ENCODE data around the gene NEU4.

The NEU4 gene

DNA sequence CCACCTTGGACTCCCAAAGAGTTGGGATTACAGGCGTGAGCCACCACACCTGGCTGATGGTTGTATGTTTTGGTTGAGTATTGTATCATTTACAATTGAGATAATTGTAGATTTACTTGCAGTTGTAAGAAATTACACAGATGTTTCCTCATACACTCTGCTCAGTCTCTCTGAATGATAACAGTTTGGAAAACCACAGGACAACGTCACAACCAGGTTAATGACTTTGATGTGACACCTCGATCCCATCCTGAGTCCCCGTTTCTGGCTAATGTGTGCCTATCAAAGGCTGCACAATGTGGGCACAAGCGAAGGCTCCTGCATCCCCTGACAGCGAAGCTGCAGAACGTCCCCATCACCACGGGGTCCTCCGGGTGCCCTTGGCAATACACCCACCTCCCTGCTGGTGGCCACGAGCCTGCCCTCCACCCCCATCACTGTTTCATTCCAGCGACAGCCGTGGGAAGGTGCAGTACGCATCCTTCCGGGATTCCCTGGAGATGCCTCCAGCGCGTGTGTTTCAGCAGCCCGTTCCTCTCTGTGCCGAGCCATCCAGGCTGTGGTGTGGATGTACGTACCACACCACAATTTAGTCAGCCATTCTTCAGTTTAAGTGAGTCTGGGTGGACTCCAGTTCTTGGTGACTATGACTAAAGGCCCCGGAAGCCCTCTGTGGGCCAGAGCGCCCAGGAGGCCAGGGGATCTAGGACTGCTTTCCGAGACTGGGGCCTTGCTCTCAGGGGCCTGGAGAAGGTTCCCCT is 54.0 kb downstream of the NEU4 start:
- H3K9me2 ChIP-seq (ENCODE audit: low read depth, low read length): no peaks in the 10 kb centered on the region
- peaks cover 16% of the 10 kb centered on the region for H3K4me1 ChIP-seq (ENCODE audit: insufficient read depth, low read length, severe bottlenecking)
- H4K20me1 ChIP-seq (ENCODE audit: insufficient read depth, low read length): no peaks in the 10 kb centered on the region
- H3K36me3 ChIP-seq (ENCODE audit: insufficient read depth, low read length): no peaks in the 10 kb centered on the region
- TF ChIP-seq EZH2 (IDR thresholded peaks at IDR 0.05; ENCODE audit: borderline replicate concordance, low read length): no peak
- TF ChIP-seq, protein P1, sequence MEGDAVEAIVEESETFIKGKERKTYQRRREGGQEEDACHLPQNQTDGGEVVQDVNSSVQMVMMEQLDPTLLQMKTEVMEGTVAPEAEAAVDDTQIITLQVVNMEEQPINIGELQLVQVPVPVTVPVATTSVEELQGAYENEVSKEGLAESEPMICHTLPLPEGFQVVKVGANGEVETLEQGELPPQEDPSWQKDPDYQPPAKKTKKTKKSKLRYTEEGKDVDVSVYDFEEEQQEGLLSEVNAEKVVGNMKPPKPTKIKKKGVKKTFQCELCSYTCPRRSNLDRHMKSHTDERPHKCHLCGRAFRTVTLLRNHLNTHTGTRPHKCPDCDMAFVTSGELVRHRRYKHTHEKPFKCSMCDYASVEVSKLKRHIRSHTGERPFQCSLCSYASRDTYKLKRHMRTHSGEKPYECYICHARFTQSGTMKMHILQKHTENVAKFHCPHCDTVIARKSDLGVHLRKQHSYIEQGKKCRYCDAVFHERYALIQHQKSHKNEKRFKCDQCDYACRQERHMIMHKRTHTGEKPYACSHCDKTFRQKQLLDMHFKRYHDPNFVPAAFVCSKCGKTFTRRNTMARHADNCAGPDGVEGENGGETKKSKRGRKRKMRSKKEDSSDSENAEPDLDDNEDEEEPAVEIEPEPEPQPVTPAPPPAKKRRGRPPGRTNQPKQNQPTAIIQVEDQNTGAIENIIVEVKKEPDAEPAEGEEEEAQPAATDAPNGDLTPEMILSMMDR (IDR thresholded peaks at IDR 0.05; ENCODE audit: low read length): no peak
- H3K9ac ChIP-seq (ENCODE audit: low read length): no peak overlapping the region
- H3K27me3 ChIP-seq (ENCODE audit: insufficient read depth, low read length): peaks cover 4% of the 10 kb centered on the region
- no peak overlapping the region for H3K4me3 ChIP-seq (ENCODE audit: low read depth, low read length, poor library complexity, severe bottlenecking)
- H3K79me2 ChIP-seq (ENCODE audit: insufficient read depth, low read length): no peaks in the 10 kb centered on the region
- no peak overlapping the region for H3K4me2 ChIP-seq (ENCODE audit: low read length)
- H2AFZ ChIP-seq (ENCODE audit: low read length): no peak overlapping the region
- no peaks in the 10 kb centered on the region for H3F3A ChIP-seq (ENCODE audit: insufficient read depth, low read length)
- H3K9me3 ChIP-seq (ENCODE audit: low read length): no peaks in the 10 kb centered on the region
- no peak overlapping the region for H3K27ac ChIP-seq (ENCODE audit: low read depth, low read length, poor library complexity, severe bottlenecking)

DNA sequence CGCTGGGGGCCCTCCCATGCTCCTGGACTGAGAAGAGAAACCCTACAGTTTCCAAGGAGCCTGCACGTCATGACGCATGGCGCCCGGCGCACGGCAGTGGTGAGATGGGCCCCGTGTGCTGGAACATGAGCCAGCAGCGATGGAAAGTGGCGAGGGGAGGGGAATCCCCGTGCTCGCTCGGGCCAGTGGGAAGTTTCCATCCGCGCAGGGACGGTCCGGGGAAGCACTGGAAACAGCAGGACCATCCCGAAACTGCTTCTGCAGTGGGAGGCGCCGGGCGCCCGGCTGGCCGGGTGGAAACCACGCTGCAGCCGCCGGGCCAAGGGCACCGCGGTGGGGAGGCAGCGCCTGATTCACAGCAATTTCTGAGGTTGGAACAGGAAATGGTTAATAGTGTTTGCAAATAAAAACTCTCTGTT is 54.6 kb downstream of the NEU4 start:
- Histone ChIP-seq H3K9me3 (ENCODE audit: low read length) (no peaks in the 10 kb centered on the region), H3K4me1 (ENCODE audit: insufficient read depth, low read length, severe bottlenecking) (peaks cover 16% of the 10 kb centered on the region), H4K20me1 (ENCODE audit: insufficient read depth, low read length) (no peaks in the 10 kb centered on the region), H2AFZ (ENCODE audit: low read length) (no peak overlapping the region), H3K27me3 (ENCODE audit: insufficient read depth, low read length) (peaks cover 4% of the 10 kb centered on the region), H3K4me2 (ENCODE audit: low read length) (no peak overlapping the region), H3K9me2 (ENCODE audit: low read depth, low read length) (no peaks in the 10 kb centered on the region), H3K27ac (ENCODE audit: low read depth, low read length, poor library complexity, severe bottlenecking) (no peak overlapping the region), H3K4me3 (ENCODE audit: low read depth, low read length, poor library complexity, severe bottlenecking) (no peak overlapping the region), H3K79me2 (ENCODE audit: insufficient read depth, low read length) (no peaks in the 10 kb centered on the region), H3F3A (ENCODE audit: insufficient read depth, low read length) (no peaks in the 10 kb centered on the region), H3K36me3 (ENCODE audit: insufficient read depth, low read length) (no peaks in the 10 kb centered on the region), H3K9ac (ENCODE audit: low read length) (no peak overlapping the region)
- TF ChIP-seq, protein P1 (IDR thresholded peaks at IDR 0.05; ENCODE audit: low read length): no peak
- no peak for TF ChIP-seq EZH2 (IDR thresholded peaks at IDR 0.05; ENCODE audit: borderline replicate concordance, low read length)

DNA sequence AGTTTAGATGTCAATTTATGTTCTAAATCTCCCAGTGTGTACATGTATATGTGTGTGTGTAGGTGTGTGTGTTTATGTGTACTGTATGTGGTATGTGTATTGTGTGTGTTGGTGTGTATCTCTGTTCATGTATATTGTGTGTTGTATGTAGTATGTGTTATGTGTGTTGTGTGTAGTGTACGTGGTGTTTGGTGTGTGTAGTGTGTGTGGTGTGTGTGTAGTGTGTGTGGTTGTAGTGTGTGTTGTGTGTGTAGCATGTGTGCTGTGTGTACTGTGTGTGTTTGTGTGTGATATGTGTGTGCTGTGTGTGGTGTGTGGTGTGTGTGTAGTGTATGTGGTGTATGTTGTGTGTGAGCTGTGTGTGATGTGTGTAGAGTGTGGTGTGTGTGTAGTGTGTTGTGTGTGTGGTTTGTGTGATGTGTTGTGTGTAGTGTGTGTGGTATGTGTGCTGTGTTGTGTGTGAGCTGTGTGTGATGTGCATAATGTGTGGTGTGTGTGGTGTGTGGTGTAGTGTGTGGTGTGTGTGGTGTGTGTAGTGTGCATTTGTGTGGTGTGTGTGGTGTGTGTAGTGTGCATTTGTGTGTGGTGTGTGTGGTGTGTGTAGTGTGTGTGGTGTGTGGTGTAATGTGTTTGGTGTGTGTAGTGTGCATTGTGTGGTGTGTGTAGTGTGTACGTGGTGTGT is 55.3 kb downstream of the NEU4 start:
- Histone ChIP-seq H3K27me3 (ENCODE audit: insufficient read depth, low read length) (peaks cover 5% of the 10 kb centered on the region), H3K4me1 (ENCODE audit: insufficient read depth, low read length, severe bottlenecking) (peaks cover 13% of the 10 kb centered on the region), H2AFZ (ENCODE audit: low read length) (no peak overlapping the region), H3K9me3 (ENCODE audit: low read length) (no peaks in the 10 kb centered on the region), H3K36me3 (ENCODE audit: insufficient read depth, low read length) (no peaks in the 10 kb centered on the region), H4K20me1 (ENCODE audit: insufficient read depth, low read length) (no peaks in the 10 kb centered on the region), H3F3A (ENCODE audit: insufficient read depth, low read length) (no peaks in the 10 kb centered on the region), H3K4me3 (ENCODE audit: low read depth, low read length, poor library complexity, severe bottlenecking) (no peak overlapping the region), H3K9ac (ENCODE audit: low read length) (no peak overlapping the region), H3K79me2 (ENCODE audit: insufficient read depth, low read length) (no peaks in the 10 kb centered on the region), H3K27ac (ENCODE audit: low read depth, low read length, poor library complexity, severe bottlenecking) (no peak overlapping the region), H3K9me2 (ENCODE audit: low read depth, low read length) (no peaks in the 10 kb centered on the region), H3K4me2 (ENCODE audit: low read length) (no peak overlapping the region)
- TF ChIP-seq EZH2 (IDR thresholded peaks at IDR 0.05; ENCODE audit: borderline replicate concordance, low read length): no peak
- TF ChIP-seq, protein P1 (IDR thresholded peaks at IDR 0.05; ENCODE audit: low read length): no peak

Data from OCI-LY1 (cell line).